RWPE1 (cell line): ENCODE measurements around the gene VAMP5.
A peak's percentile ranks its signal among the peaks of the same experiment; 100 is the strongest.

Experiments
- CTCF ChIA-PET: fragments of 350-600 bp; sonication (Branson Sonifier 250); formaldehyde crosslinking; extraction: SDS; loops from one replicate; lab custom pipeline; 2021; lab: Yijun Ruan, JAX
- POLR2A ChIA-PET: fragments of 400-600 bp; formaldehyde crosslinking; extraction: SDS; loops from one replicate; lab custom pipeline; 2020; ENCODE audit warnings: antibody characterized with exemption; ENCODE audit not compliant: low non-redundant PET; lab: Yijun Ruan, JAX
- DNase-seq: peaks from one replicate; pipeline ENCODE4 v3.0.0; 2012; ENCODE audit warnings: low spot score
- H3K27ac ChIP-seq: fragments of 450-650 bp; 2 replicates; pipeline ENCODE4 v1.5.1; 2017
- TF ChIP-seq, protein P1 (sequence below): fragments of 450-650 bp; conservative IDR thresholded peaks from 2 replicates; pipeline ENCODE4 v1.5.1; 2017; ENCODE audit warnings: low read depth, mild to moderate bottlenecking

Gene VAMP5

DNA sequence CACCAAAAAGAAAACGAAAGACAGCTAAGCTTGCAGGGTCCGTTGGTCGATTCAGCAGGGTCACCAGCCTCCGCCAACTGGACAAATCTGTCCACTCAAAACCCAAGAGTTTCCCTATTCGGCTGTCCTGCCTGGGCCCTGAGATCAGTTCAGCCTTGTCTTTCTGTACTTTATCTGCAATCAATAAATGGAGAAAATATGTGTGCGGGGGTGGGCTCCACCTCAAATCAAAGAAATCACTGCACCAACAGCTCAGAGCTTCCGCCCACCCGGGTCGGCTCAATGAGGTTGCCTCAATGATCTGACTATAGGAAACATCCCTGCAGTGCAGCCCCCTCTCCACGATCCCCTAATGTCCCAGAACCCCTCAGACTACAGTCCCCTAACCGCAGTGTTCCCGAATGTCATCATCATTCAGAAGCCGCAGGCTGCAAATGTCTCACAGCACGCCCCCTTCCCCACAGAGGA lies 23.4 kb upstream of the VAMP5 start:
- no peak for DNase-seq
- H3K27ac ChIP-seq = peak overlapping the region; percentile 82
- CTCF ChIA-PET = interaction anchor here (1.1 kb wide), 1 partner anchor 9 kb away, joined by 3 read pairs; no protein-coding TSS in a partner anchor
- TF ChIP-seq, protein P1, sequence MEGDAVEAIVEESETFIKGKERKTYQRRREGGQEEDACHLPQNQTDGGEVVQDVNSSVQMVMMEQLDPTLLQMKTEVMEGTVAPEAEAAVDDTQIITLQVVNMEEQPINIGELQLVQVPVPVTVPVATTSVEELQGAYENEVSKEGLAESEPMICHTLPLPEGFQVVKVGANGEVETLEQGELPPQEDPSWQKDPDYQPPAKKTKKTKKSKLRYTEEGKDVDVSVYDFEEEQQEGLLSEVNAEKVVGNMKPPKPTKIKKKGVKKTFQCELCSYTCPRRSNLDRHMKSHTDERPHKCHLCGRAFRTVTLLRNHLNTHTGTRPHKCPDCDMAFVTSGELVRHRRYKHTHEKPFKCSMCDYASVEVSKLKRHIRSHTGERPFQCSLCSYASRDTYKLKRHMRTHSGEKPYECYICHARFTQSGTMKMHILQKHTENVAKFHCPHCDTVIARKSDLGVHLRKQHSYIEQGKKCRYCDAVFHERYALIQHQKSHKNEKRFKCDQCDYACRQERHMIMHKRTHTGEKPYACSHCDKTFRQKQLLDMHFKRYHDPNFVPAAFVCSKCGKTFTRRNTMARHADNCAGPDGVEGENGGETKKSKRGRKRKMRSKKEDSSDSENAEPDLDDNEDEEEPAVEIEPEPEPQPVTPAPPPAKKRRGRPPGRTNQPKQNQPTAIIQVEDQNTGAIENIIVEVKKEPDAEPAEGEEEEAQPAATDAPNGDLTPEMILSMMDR = no peak
- POLR2A ChIA-PET = interaction anchor here (0.6 to 1.0 kb wide), 2 partner anchors 9 to 16 kb away, joined by 4 to 5 read pairs; partner anchors contain the start of gene VAMP8

DNA sequence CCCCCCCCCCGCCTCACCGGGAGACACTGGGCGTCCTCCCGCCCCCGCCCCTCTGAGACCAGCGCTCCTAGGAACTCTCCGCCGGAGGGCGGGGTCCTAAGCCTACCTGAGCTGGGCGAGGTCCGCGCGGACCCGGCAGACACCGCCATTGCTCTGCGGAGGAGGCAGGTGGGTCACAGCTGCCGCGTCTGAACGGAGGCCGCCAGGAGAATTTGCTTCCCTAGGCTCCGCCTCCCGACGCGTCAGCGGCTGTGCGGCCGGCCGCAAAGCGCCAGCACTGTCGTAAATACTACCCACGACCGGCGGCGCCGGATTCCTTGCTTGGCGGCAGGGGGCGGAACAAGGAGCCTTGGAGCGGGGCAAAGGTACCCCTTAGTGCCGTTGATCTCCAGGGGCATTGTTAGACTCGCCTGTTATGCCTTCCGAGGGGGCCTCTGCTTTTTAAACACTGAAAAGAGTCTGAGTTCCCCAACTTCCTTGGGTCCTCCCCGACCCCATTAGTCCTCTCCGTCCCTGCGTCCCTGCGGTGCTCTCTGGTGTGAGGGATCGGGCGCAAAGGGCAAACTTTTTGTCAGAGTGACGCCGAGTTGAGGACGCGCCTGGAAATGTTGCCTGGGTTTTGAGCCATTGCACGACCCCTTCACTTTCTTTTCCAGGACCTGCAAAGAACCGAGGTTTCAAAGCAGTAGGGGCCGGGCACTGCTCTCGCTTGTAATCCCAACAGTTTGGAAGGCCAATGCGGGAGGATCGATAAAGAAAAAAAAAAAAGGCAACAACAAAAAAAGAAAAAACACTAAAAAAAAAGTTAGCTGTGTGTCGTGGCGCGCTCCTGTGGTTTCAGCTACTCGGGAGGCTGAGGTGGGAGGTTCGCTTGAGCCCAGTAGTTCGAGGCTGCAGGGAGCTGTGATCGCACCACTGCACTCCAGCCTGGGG lies 22.7 kb upstream of the VAMP5 start, which contains the start of gene GGCX:
GGCX (minus strand) TSS at position 214 of the 933 bp plus-strand sequence; CDS start at position 149, 65 bp downstream.
- TF ChIP-seq, protein P1 = no peak
- ChIA-PET POLR2A (interaction anchor here (1.0 to 1.2 kb wide), 2 partner anchors 9 to 14 kb away, joined by 4 to 5 read pairs; no protein-coding TSS in a partner anchor), CTCF (interaction anchor here (0.6 to 1.1 kb wide), 3 partner anchors 10 to 43 kb away, joined by 3 read pairs; no protein-coding TSS in a partner anchor)
- peak within 1 kb of the TSS; percentile 82 for H3K27ac ChIP-seq
- peak; percentile 88 for DNase-seq

- POLR2A ChIA-PET = interaction anchor here (0.5 to 0.6 kb wide), 3 partner anchors 13 to 236 kb away, joined by 3 to 8 read pairs (median 6); partner anchors contain the start of genes RETSAT and TGOLN2
- TF ChIP-seq, protein P1 = no peak
These were observed 20.1 kb upstream of the VAMP5 start for GRCh38 chr2:85564144-85564563.

GRCh38 chr2:85566265-85566664 lies 18.0 kb upstream of the VAMP5 start:
- CTCF ChIA-PET = no interaction called here
- TF ChIP-seq, protein P1 = no peak
- POLR2A ChIA-PET = no interaction called here

More at GRCh38 chr2:85564144-85564563, 20.1 kb upstream of the VAMP5 start:
- H3K27ac ChIP-seq = no peak overlapping the region
- DNase-seq = no peak
- CTCF ChIA-PET = interaction anchor here (0.6 to 1.0 kb wide), 2 partner anchors 11 to 244 kb away, joined by 3 read pairs; no protein-coding TSS in a partner anchor

GRCh38 chr2:85575739-85576138 lies 8.5 kb upstream of the VAMP5 start:
- DNase-seq = no peak
- ChIA-PET POLR2A (interaction anchor here (1.0 kb wide), 1 partner anchor 14 kb away, joined by 5 read pairs; the partner anchor contains the start of gene GGCX), CTCF (interaction anchor here (0.6 kb wide), 2 partner anchors 8 to 12 kb away, joined by 3 read pairs; no protein-coding TSS in a partner anchor)
- TF ChIP-seq, protein P1 = no peak
- H3K27ac ChIP-seq = no peak overlapping the region

More at GRCh38 chr2:85566265-85566664, 18.0 kb upstream of the VAMP5 start:
- no peak for DNase-seq
- no peak overlapping the region for H3K27ac ChIP-seq

DNA sequence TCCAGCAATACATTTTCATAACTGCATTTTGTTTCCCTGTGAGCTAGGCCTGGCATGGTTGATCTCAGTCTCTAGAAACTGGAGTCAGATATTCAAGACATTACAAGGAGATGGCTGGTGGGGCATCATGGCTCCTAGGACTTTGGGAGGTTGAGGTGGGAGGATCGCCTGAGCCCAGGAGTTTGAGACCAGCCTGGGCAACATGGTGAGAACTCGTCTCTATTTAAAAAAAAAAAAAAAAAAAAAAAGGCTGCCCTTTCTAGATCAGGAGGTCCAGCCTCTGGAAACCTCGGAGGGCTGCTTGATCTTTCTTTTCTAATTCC lies 7.2 kb upstream of the VAMP5 start:
- peak overlapping the region; percentile 88 for H3K27ac ChIP-seq
- TF ChIP-seq, protein P1 = no peak
- ChIA-PET POLR2A (interaction anchor here (0.7 to 2.2 kb wide), 6 partner anchors 13 to 158 kb away, joined by 3 to 8 read pairs (median 6); partner anchors contain the start of genes C2orf68, RNF181 and SH2D6), CTCF (interaction anchor here (0.6 to 0.7 kb wide), 2 partner anchors 18 to 34 kb away, joined by 3 read pairs; no protein-coding TSS in a partner anchor)
- DNase-seq = no peak
